NCI-H2029 (cell line): ENCODE measurements around the gene TMEM121B.
A peak's percentile ranks its signal among the peaks of the same experiment; 100 is the strongest.

Experiments
- DNase-seq: peaks from one replicate; lab custom pipeline; 2025; lab: John Stamatoyannopoulos, UW

The TMEM121B gene

DNA sequence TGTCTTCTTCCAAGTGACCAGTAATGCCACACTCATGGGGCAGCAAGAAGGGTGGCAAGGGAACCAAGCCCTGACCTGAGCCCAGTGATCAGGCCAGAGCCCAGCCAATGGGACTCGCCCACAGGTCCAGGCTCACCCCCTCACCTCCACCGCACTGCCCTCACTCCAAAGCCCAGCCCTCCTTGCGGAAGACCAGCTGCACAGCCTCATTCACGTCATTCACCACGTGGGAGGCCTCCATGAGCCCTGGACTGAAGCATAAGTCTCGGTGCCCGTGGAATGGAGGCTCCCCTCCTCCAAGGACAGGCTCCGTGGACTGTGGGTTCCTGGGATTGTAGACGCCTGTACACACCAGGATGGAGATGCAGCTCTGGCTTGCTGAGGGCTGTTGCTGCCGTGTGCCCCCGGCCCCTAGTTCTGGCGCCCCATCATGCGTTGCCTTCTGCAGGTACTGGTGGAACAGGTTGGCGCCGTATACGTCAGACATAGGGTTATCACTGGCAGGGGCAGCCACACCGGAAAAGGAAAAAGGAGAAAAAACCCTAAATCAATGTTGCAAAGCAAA, 16.8 kb upstream of the TMEM121B start:
- no peak for DNase-seq

- no peak for DNase-seq
Measured at GRCh38 chr22:17137170-17137569, 16.0 kb upstream of the TMEM121B start.

DNA sequence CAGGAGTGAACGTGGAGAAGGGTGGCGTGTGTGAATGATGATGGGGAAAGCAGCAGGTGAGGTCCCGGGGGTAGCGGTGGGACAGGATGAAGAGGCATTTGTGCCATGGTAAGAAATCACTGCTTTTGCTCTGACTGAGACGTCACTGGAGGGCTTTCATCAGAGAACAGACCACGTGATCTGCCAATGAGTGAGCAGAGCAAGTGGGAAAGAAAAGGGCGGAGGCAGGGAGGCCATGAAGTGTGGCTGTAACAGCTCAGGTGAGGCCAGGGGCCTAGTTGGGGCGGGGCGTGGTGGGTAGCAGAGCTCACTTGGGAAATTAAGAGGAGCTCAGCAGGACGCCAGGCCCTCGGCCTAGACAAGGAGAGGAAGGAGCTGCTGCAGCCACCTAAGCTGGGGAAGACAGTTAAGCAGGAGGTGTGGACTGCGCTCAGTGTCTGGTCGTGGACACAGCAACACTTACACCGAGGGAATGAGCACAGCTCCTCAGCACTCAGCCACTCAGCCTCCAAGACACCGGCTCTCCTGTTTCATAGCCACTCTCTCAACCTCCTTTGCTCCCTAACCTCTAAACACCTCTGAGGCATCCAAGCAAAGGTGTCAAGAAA, 14.1 kb upstream of the TMEM121B start:
- DNase-seq, result no peak

DNA sequence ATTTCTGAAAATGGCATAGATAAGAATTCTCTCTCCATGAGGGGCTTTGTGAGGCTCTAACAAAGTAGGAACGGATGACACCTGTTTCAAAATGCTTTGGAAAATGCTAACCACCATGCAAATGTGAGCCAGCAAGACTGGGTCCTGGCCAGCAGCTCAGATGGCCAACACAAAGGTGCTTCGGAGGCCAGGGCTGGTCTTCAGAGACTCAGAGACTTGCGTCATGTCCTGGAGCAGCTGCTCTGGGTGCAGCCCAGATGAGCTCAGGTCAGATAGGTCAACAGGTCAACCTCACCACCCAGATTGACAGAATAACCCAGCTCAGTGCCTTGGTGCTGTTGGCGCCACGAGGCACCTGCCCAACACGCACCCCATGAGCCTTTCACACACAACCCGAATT, 12.0 kb upstream of the TMEM121B start:
- no peak for DNase-seq

GRCh38 chr22:17132112-17132511, 11.0 kb upstream of the TMEM121B start:
- no peak for DNase-seq

- DNase-seq, result peak; percentile 11
Measured at GRCh38 chr22:17131686-17132085, 10.5 kb upstream of the TMEM121B start.

DNA sequence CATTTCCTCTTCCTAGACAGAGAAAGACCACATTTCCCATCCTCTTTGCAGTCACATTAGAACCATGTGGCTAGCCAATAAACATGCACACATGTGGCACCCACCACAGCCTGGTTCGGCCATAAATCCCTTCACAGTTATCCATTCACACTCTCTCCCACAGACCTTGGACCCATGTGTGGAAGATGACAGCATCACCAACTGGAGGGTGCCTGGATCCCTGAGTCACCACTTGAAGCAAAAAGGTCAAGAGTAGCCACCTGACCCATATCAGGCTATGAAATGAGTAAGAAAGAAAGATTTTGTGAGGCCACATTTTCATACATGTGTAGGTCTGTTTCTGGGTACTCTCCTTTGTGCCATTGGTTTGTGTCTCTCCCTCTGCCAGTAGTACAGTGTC, 9.0 kb upstream of the TMEM121B start:
- no peak for DNase-seq

- peak; percentile 32 for DNase-seq
Measured at GRCh38 chr22:17120711-17121232, 388 bp downstream of the TMEM121B start.

GRCh38 chr22:17120281-17120680, 879 bp downstream of the TMEM121B start:
- no peak for DNase-seq

DNA sequence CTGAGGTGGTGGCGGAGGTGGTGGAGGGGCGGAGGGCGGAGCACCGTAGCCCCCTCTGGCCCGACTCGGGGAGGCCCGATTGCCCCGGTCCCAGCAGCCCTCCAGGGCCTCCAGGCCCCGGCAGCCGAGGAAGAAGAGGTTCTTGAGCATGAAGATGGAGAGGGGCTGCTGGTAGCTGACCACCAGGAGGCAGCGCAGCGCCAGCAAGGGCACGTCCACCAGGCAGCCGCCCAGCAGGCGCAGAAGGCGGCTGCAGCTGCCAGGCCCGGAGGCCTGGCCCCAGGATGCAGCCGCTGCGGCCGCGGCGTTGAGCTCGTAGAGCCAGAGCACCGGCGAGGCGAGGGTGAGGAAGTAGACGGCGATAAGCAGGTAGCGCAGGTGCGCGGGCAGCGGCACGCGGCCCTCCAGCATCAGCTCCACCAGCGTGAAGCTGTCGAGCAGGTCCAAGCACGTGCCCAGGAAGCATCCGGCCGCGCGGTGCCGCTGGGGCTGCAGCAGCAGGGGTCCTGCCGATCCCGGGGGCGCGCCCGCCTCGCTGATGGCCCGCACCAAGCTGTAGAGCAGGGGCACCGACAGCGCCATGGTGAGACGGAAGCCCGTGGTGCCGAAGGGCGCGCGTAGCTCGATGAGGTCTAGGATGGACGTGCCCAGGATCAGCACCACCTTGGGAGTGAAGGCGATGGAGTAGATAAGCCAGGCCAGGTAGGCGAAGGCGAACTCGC, 1.5 kb downstream of the TMEM121B start:
- DNase-seq, result no peak

- no peak for DNase-seq
Measured at GRCh38 chr22:17118342-17118741, 2.8 kb downstream of the TMEM121B start.

- no peak for DNase-seq
Measured at GRCh38 chr22:17117890-17118289, 3.3 kb downstream of the TMEM121B start.

- no peak for DNase-seq
Measured at GRCh38 chr22:17117400-17117799, 3.8 kb downstream of the TMEM121B start.

DNA sequence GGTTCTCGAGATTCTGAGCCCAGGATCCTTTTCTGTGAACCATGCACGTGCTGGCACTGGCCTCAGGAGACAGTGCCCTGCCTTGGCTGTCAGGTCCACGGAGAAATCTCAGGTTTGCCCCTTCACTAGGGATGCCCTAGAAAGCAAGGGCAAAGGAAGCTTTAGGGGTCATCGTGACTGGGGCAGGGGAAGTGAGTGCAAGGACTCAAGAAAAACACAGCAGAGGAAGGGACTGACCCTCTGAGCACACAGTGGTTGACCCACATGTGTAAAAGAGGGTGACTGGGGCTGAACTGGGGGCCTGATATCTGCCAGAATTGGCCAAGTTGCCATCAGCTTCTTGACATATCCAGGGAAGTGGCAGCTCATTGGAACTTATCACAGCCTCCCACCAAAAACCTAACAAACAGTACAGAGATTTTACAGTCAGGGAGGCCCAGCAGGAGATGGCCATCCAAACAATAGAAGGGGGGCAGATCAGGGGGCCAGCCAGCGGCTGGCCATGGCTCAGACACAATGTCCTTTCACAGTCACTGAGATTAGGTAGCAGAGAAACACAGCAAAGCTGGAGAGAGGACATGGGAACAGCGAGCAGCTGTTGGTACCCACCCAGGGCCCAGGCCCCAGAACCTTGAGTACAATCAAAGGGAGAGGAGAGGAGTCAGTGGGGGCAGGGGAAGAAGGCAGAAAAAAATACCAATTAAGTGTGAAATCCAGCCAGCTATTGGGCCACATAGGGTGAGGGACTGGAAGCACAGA, 4.4 kb downstream of the TMEM121B start:
- no peak for DNase-seq

DNA sequence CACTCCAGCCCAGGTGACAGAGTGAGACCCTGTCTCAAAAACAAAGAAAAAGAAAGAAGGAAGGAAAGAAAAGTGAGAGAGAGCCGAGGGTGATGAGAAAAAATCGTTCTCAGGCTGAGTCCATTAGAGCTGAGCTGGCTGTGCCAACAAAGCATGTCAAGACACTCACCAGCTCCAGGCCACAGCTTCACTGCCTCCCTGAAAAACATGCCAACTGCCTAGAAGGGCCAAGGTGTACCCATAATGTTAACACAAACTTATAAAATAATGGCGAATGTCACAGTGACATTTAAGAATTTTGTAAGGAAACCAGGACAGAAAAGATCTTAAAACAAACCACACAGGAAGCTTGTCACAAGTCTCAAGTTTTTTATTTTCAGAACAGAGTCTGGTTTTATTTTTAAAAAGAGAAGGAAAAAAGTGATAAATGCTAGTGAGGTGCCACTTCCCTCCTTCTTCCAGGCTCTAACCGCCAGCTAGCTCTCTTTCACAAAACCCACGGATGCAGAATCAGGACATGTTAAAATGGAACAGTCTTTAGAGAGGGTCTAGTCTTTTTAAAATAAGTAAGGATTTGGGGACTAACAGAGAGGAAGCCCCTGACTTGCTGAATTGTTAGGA, 5.1 kb downstream of the TMEM121B start:
- no peak for DNase-seq

DNA sequence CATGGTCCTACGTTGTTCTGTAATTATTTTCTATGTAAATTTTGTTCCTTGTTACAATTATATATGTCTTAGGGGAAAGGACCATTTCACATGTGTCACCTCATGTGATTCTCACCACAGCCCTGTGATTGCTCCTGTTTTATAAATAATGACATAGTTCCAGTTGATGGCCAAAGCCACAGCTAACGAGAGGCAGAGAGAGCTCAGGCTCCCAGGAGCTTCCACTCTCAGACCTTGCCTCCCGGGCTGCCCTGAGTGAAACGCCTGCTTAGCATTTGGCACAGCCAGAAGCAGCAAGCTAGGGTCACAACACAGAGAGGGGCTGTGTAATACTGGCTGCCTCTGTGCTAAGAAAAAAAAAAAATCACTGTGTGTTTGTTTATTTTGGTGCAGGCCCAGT, 5.9 kb downstream of the TMEM121B start:
- no peak for DNase-seq

DNA sequence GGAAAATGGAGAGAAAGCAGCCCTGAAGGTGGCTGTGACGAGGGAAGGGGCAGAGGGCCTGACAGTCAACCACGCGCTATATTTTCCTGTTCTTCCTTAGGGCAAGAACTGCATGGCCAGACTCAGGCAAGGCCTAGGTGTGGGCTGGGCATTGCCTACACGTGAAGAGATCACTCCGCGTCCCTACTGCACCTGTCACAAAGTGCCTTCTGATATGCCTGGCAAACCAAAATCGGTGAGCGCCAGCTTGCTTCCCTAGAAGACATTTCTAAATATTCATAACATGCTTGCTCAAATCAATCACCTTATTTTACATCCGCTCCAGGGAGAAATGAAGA, 6.3 kb downstream of the TMEM121B start:
- no peak for DNase-seq

DNA sequence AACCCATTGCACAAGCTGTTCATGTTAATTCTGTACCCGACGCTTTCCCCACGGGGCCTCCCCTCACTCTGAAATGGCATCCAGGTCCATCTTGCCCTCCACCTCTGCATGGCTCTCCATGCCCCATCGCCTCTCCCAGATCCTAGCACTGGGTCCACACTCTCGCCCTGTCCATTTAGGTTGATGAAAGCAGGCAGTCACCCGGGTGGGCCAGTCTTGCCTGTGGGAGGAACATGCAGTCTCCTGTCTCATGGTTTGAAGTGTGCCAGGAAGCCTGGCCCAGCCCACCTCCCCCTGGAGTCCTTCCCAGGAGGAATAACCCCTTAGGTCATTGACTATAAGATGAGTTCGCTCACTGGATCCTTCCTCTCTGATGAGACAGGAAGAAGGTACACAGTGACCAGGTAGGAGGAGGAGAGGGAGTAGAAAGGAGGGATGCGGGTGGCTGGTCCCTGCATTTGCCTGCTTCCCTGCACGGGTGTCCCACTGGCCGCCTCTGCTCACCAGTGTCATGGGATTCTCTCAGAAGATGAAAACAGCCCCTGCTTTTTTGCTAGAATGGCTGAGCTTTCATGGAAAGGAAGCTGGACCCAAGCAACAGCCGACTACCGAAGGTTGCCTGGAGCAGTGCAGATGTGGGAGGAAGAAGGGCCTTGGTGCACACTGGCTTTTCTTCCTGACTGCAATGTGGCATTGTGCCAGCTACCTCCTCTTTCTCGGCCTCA, 6.8 kb downstream of the TMEM121B start:
- no peak for DNase-seq

- DNase-seq, result no peak
Measured at GRCh38 chr22:17113600-17113999, 7.6 kb downstream of the TMEM121B start.

DNA sequence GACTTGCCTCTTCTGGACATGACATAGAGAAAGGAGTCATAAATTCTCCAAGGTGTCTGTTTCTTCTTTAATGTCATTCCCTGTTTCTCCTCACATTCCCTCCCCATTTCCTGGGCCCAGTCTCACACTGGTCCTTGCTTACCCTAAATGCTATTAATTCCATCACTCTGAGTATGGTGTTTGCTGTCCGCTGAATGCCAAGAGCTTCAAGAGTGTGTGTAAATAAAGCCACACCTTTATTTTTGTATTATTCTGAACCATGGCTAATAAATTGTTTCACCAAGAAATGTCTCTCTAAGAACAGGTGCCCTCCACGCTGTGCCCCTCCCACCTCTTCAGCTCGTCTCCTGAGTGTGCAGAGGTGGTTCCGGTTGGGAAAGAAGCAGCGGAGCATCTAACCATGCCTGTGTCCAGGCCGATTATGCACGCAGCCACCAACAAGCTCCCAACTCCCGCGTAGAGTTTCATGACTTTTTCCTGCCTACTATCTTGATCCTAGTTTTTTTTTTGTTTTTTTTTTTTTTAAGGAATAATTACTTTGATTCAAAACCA, 8.6 kb downstream of the TMEM121B start:
- peak; percentile 9 for DNase-seq

GRCh38 chr22:17110791-17111550, 10.2 kb downstream of the TMEM121B start:
- DNase-seq, result no peak
